Left cardiac atrium (tissue), 4 donors: Measurements from ENCODE around the gene RSAD1. TPM values are rescaled to one million over a fixed set of nuclear protein-coding genes. Genes with fewer than 3 reads are reported as not detected.

Experiments used
- ATAC-seq, 2 donors: fragments of 200-7000 bp; cut with Tn5 transposase; one replicate each; pipeline ENCODE4 v1.9.1; 2020; ENCODE audit warnings: mild to moderate bottlenecking in 2 of 2, moderate library complexity in 2 of 2
- DNase-seq: peaks from one replicate; pipeline ENCODE4 v3.0.0-alpha.2; 2020
- intact Hi-C, 2 donors: fragments of 100-400 bp; cut with DNase I; formaldehyde crosslinking; loops; one replicate each; pipeline versions ENCODE4 v1.14.1 to v1.15.1; 2022 to 2023
- total RNA-seq, 2 donors: library from RNA; stranded (reverse); fragmentation: NEBNext Ultra II Directional; extraction: Animal tissue kit (Norgen Biotek cat#: 25700); gene quantifications; one replicate each; pipeline ENCODE4 v1.2.1, GENCODE V29; 2021
- donor health status: DM: no; HTN: yes; CAD: no.
- donor health status: DM: no; HTN: yes; CAD: no; lungs with severe emphysema.
- donor health status: DM: yes; HTN: yes; CAD: no.
- donor health status: Dilated cardiomyopathy.

Gene RSAD1
- total RNA-seq, 2 donors from 2014 or later: 31.6 to 38.8 TPM

GRCh38 chr17:50482516-50482915, 3.9 kb downstream of the RSAD1 start:
- intact Hi-C loops: loop anchor here (2.0 to 10.0 kb wide), 5 partner anchors 50 to 200 kb away; partner anchors contain the start of genes EPN3 (in 1 of the 2) and SPATA20 (in 1 of the 2)
- peak; percentile 97 for DNase-seq
- peak; percentile 56 to 59 for ATAC-seq

GRCh38 chr17:50483266-50483665, 4.6 kb downstream of the RSAD1 start:
- no peak for DNase-seq
- intact Hi-C loops: loop anchor here (2.0 to 10.0 kb wide), 5 partner anchors 50 to 199 kb away; partner anchors contain the start of genes EPN3 (in 1 of the 2) and SPATA20 (in 1 of the 2)
- ATAC-seq: no peak

- intact Hi-C loops: loop anchor here (5.0 to 10.0 kb wide), 4 partner anchors 60 to 198 kb away; partner anchors contain the start of gene SPATA20 (in 1 of the 2)
- ATAC-seq: no peak
- no peak for DNase-seq
Observed at GRCh38 chr17:50484386-50485155, 5.9 kb downstream of the RSAD1 start.

- DNase-seq (no peak), ATAC-seq (peak in 1 of 2 donors; percentile 52)
- intact Hi-C loops: loop anchor here in 1 of 2 donors (10.0 kb wide), 2 partner anchors 57 to 137 kb away; partner anchors contain the start of gene SPATA20
Observed at GRCh38 chr17:50487213-50488096, 8.8 kb downstream of the RSAD1 start.

GRCh38 chr17:50488880-50489279, 10.2 kb downstream of the RSAD1 start:
- intact Hi-C loops: loop anchor here in 1 of 2 donors (10.0 kb wide), 2 partner anchors 56 to 136 kb away; partner anchors contain the start of gene SPATA20
- DNase-seq (no peak), ATAC-seq (no peak)

- DNase-seq: no peak
- intact Hi-C loops: no loop called here
- no peak for ATAC-seq
Observed at GRCh38 chr17:50491505-50491904, 12.8 kb downstream of the RSAD1 start.

- ATAC-seq (no peak), DNase-seq (no peak)
- intact Hi-C loops: no loop called here
Observed at GRCh38 chr17:50492214-50492613, 13.6 kb downstream of the RSAD1 start.

- DNase-seq (no peak), ATAC-seq (no peak)
- intact Hi-C loops: no loop called here
Observed at GRCh38 chr17:50493744-50494143, 15.1 kb downstream of the RSAD1 start.

- intact Hi-C loops: no loop called here
- ATAC-seq (no peak), DNase-seq (no peak)
Observed at GRCh38 chr17:50495217-50495823, 16.7 kb downstream of the RSAD1 start.

- DNase-seq (no peak), ATAC-seq (no peak)
- intact Hi-C loops: no loop called here
Observed at GRCh38 chr17:50495918-50496317, 17.3 kb downstream of the RSAD1 start.

GRCh38 chr17:50498021-50498874, 19.6 kb downstream of the RSAD1 start:
- DNase-seq (no peak), ATAC-seq (no peak)
- intact Hi-C loops: no loop called here

GRCh38 chr17:50499270-50499669, 20.6 kb downstream of the RSAD1 start:
- intact Hi-C loops: no loop called here
- DNase-seq (no peak), ATAC-seq (no peak)

- intact Hi-C loops: no loop called here
Observed at GRCh38 chr17:50499721-50500120, 21.1 kb downstream of the RSAD1 start.

GRCh38 chr17:50501054-50501453, 22.4 kb downstream of the RSAD1 start:
- ATAC-seq (no peak), DNase-seq (no peak)

More at GRCh38 chr17:50499721-50500120, 21.1 kb downstream of the RSAD1 start:
- no peak for ATAC-seq
- DNase-seq: no peak

GRCh38 chr17:50502301-50502990, 23.8 kb downstream of the RSAD1 start:
- intact Hi-C loops: no loop called here
- DNase-seq (no peak), ATAC-seq (no peak)

More at GRCh38 chr17:50501054-50501453, 22.4 kb downstream of the RSAD1 start:
- intact Hi-C loops: no loop called here

GRCh38 chr17:50505591-50506130, 27.0 kb downstream of the RSAD1 start:
- DNase-seq (no peak), ATAC-seq (no peak)
- intact Hi-C loops: no loop called here

- ATAC-seq (no peak), DNase-seq (no peak)
- intact Hi-C loops: no loop called here
Observed at GRCh38 chr17:50506298-50506697, 27.6 kb downstream of the RSAD1 start.
